Stimulated activated CD8-positive, alpha-beta memory T cell treated with anti-CD3 and anti-CD28 coated beads, Interleukin-4, amount 100 ng/mL, for 4 hours (primary cell): ENCODE results near the gene PPFIBP1.
"Not testable (repeated sequence)": the region's sequence is repeated elsewhere in the genome, so short reads cannot be mapped to it uniquely, and the experiment has no call there.

Experiments used
- DNase-seq, 2 donors: peaks; one replicate each; pipeline ENCODE4 v3.0.0-alpha.2; 2020; ENCODE audit warnings: low read depth in 2 of 2, low spot score in 1 of 2

The PPFIBP1 gene

DNA sequence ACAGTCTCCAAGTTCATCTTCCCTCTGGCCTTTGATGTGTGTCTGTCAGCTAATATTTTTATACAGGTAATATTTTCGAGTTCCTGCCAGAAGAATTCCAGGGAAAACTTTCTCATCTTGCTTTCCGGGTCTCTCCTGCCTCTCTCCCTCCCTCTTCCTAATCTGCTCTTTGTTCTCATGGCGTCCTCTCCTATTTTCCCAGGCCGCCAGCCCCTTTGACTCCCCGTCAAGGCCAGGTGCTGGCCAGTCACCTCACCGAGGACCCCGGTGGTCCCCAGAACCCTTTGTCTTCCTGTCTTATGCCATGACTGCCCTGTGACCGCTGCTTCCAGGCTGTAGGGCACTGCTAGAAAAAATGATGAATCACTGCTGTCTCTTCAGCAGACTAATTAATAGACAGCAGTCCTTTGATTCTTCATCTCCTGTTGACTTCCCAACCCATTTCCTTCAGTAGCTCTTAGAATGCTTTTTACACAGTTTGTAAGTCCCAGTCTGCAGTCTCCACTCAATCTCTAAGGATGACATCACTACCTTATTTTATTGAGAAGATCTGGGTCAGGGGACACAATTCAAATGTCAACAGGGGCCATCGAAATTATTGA is 40.7 kb downstream of the PPFIBP1 start:
- DNase-seq, result no peak

GRCh38 chr12:27566159-27566558 is 42.2 kb downstream of the PPFIBP1 start:
- no peak for DNase-seq

DNA sequence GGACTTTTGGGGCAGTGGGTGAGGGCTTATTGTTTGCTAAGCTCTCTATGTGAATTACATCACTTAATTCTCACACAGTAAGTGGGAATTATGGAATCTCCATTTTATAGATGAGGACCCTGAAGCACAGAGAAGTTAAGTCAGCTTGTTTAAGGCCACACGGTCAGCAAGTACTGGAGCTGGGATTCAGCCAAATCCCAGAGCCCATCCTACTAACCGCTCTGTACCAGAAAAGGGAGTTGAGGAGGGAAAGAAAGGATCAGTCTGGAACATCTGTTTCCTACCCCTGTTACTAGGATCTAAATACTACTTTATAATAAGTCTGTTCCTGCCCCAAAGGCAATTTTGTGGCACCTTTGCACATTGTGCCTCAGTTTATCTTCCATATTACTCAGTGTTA is 42.6 kb downstream of the PPFIBP1 start:
- DNase-seq, result no peak

GRCh38 chr12:27571463-27571862 is 47.5 kb downstream of the PPFIBP1 start:
- DNase-seq, result no peak

DNA sequence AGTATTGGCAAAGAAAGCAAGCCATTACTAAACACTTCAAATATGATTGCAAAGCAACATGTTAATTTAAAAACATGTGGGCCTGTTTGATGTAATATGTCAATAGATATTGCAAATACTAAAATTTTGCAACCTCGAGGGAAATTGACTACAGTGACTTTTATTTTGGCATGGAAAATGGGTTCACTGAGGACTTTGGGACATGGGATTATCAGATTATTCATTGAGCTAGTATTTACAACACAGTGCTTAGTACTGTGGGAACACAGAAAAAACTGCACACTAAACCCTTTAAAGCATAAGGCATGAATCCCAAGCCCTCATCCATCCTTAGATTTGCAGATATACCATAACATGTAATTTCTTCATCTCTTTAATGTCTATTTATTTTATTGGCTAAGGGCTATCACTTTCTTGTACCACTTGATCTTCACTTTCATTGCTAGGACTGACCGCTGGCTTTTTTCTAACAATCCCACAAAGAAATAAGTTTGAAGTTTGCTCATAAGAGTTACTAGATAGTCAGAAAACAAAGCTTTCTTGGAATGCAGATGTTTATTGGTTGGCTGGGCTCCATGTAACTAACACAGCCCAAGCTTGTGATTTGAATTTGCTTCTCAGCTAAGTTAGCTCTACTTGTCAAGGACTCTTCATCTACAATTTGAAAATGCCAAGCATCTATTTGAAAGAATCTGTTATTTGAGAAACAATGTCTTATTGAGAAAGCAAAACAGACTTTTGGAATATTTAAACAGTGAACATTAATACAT is 48.7 kb downstream of the PPFIBP1 start:
- DNase-seq, result no peak

GRCh38 chr12:27573972-27574371 is 50.0 kb downstream of the PPFIBP1 start:
- no peak for DNase-seq

- no peak for DNase-seq
These were observed 51.2 kb downstream of the PPFIBP1 start for GRCh38 chr12:27575090-27575761.

DNA sequence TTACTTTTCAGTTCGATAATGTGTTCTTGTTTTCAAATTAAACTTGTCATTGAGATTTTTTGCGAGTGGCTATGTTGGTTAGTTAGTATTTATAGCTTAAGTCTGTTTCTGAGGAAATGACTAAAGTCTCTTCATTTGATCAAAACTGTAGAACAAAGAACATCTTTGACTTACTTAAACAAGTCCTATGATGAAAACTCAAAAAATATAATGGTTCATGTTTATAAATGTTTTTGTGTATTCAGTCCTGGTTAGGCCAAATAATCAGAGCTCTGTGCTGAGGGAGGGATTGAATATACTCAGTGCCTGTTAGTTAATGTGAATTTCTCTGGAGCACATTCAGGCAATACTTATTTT is 51.7 kb downstream of the PPFIBP1 start:
- no peak for DNase-seq

DNA sequence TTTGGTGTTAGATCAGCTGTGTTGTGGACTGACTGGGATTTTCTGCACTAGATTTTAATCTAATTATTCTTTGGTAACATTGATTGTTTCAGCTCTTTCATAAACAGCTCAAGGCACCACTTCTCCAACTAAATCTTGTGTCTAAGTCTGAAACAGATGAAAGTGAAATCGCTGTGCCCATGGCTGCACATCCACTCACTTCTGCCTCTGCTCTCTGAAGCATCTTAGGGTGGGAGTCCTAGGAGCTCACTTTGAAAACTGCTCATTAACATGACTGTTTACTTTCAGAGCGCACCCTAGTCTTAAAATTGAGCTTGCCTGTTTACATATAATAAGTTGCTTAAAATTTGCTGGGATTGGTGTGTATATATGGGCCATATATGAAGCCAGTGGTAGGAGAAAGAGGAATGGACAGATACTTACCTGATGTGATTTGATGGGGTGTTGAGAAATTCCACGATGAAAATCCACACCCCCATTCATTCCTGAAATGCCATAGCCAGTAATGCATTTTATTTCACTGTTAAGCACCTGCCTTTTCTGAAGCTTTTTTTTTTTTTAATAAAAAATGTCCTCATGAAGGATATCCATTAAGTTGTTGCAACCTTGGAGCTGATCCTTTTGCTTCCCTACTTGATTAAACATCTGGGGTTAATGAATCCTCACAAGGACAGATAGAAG is 52.8 kb downstream of the PPFIBP1 start:
- no peak for DNase-seq

DNA sequence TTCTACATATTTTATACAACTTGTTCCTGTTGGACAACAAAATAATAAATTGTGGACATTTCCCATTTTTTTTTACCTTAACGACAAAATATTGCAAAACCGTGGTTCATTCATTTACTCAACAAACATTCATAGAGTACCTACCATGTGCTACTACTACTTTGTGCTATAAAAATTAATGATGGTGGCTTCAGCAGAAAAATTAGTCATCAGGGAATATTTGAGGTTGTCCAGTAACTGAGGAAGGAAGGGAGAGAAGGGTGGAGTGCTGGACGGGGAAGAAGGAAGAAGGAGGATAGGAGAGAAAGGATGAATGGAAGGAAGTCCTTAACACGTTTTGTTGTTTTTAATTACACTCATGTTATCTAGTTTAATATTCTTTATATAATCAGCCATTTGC is 53.7 kb downstream of the PPFIBP1 start:
- no peak for DNase-seq

GRCh38 chr12:27578689-27579372 is 54.8 kb downstream of the PPFIBP1 start:
- DNase-seq, result no peak

DNA sequence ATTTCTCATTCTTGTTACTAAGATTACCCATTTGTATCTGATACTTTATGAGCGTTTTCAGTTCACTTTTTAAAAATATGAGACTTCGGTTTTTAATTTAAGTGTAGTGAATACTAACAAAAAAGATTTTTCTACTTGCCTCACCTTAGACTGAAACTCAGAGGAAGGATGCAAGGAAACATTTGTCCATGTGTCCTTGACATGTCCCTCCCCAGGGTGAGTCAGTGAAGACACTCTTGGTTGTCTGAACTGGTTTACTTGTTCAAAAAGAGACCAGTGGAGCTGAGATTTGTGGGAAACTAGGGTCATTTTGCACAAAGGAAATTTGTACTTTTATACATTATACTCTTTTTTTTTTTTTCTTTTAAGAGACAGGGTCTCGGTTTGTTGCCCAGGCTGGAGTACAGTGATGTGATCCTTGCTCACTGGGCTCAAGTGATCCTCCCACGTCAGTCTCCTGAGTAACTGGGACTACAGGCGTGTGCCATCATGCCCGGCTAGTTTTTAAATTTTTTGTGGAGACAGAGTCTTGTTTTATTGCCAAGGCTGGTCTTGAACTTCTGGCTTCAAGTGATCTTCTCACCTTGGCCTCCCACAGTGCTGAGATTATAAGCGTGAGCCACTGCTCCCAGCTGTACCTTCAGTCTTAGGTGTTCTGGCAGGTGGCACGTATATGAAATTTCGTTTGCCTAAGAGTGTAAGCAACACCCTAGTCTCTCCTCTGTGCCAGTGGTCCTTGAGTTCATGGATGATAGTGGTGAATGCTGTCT is 56.7 kb downstream of the PPFIBP1 start:
- no peak for DNase-seq

DNA sequence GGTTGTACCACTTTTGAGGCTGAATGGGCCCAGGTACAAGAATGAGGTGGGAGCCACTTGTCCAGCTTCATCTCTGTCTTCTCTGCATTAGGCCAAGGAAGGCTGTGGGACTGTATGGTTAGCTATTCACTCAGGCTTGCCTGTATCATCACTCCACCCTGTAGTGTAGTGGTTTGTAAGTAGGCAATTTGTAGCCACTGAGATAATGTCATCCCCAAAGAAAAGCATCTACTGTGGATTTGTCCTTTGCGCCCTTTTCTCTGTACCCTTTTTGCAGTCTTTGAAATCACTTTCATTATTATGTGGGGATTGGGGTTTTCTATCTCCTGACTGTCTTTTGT is 57.3 kb downstream of the PPFIBP1 start:
- DNase-seq, result not testable (repeated sequence)

- DNase-seq, result not testable (repeated sequence)
These were observed 57.8 kb downstream of the PPFIBP1 start for GRCh38 chr12:27581833-27582232.

GRCh38 chr12:27582445-27582844 is 58.4 kb downstream of the PPFIBP1 start:
- DNase-seq, result not testable (repeated sequence)

DNA sequence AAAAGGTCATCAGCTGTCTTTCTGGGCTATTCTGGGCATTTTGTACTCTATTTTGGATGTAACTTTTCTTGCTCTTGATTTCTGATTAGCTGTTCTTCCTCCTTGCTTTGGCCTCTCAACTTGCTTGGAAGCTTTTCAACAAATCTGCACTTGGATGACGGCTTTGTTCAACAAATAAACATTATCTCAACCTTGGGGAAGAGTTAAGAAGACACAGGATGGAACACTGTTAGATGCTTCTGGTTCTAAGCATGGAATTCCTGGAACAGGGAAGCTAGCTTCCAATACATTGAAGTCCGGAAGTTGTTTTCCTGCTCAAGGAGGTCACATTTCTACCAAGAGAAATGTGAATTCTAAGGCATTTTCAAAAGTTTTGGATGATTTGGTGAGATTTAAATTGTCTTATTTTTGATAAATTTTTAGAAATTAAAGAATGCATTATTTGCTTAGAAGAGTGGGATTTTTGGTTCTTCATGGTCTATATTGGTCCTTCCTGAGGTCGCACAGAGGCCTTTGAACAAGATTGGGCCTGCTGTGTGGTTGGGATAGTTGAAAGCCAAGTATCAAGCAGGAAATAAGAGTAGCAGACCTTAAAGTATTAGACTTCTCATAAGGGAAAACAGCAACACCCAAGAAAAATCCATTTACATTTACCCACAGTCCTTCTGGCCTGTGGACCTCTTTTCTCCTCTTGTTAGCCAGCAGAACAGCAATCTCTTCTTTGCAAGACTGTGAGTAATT is 59.2 kb downstream of the PPFIBP1 start:
- DNase-seq, result no peak

- no peak for DNase-seq
These were observed 60.0 kb downstream of the PPFIBP1 start for GRCh38 chr12:27583981-27584380.

DNA sequence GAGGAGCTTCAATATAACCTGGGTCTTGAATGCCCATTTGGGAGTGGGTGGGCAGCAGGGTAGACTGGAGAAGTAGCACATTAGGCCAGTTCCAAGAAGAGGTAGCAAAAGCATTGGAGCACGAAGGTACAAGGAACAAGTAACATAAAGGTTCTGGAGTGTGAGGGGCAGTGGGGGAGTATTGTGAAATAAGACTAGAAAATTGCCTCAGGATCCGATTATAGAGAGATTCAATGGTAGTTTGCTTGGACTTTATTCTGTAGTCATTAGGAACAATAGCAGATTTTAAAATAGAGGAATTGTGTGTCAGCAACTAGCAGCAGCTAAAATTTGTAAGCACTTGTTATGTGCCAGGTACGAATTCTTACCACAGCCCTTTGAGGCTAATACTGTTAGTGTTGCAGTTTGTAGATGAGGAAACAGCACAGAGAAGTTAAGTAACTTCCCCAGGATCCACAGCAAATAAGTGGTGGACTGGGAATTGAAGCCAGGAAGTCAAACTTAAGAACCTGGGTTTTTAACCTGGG is 61.8 kb downstream of the PPFIBP1 start:
- DNase-seq, result no peak

- DNase-seq, result not testable (repeated sequence)
These were observed 64.2 kb downstream of the PPFIBP1 start for GRCh38 chr12:27588075-27588730.
